Rectal smooth muscle tissue (tissue), 1 donor: ENCODE data around the gene CCT8.
A peak's percentile ranks its signal among the peaks of the same experiment; 100 is the strongest.
"Not testable (repeated sequence)": the region's sequence is repeated elsewhere in the genome, so short reads cannot be mapped to it uniquely, and the experiment has no call there.

ENCODE experiments used
- H3K27ac ChIP-seq: one replicate; pipeline ENCODE4 v1.7.0; 2013; ENCODE audit warnings: low read depth, low read length, inconsistent platforms
- H3K27me3 ChIP-seq: one replicate; pipeline ENCODE4 v1.7.0; 2013; ENCODE audit warnings: low read length; ENCODE audit not compliant: control insufficient read depth, insufficient read depth
- H3K36me3 ChIP-seq: one replicate; pipeline ENCODE4 v1.7.0; 2013; ENCODE audit warnings: low read length; ENCODE audit not compliant: control insufficient read depth, insufficient read depth
- H3K4me1 ChIP-seq: one replicate; pipeline ENCODE4 v1.7.0; 2013; ENCODE audit warnings: low read length; ENCODE audit not compliant: control insufficient read depth, insufficient read depth
- H3K4me3 ChIP-seq: one replicate; pipeline ENCODE4 v1.7.0; 2013; ENCODE audit warnings: low read length
- H3K9ac ChIP-seq: one replicate; pipeline ENCODE4 v1.7.0; 2013; ENCODE audit warnings: low read length

Gene CCT8

GRCh38 chr21:29092102-29092959 lies 18.9 kb upstream of the CCT8 start:
- Histone ChIP-seq H3K4me1 (no peaks in the 10 kb centered on the region), H3K27me3 (no peaks in the 10 kb centered on the region), H3K4me3 (no peak overlapping the region), H3K36me3 (no peaks in the 10 kb centered on the region), H3K9ac (no peak overlapping the region), H3K27ac (no peak overlapping the region)

DNA sequence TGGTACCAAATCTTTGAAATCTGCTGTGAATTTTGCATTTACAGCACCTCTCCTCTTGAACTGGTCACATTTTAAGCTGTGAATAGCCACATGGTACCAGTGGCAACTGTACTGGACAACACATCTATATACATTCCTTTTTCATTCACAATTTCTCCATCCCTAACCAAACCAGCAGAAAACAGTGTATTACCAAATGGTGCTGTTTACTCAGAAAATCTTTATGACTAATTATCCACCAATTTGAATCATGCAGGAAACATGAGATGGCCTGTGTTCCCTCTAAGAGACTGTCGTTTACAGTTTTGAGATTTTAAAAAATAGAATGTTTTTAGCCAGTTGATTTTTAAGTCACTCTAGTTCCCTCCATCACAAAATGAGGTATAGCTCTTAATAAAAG lies 17.6 kb upstream of the CCT8 start:
- Histone ChIP-seq H3K27ac (no peak overlapping the region), H3K27me3 (no peaks in the 10 kb centered on the region), H3K9ac (no peak overlapping the region), H3K4me1 (no peaks in the 10 kb centered on the region), H3K4me3 (no peak overlapping the region), H3K36me3 (no peaks in the 10 kb centered on the region)

DNA sequence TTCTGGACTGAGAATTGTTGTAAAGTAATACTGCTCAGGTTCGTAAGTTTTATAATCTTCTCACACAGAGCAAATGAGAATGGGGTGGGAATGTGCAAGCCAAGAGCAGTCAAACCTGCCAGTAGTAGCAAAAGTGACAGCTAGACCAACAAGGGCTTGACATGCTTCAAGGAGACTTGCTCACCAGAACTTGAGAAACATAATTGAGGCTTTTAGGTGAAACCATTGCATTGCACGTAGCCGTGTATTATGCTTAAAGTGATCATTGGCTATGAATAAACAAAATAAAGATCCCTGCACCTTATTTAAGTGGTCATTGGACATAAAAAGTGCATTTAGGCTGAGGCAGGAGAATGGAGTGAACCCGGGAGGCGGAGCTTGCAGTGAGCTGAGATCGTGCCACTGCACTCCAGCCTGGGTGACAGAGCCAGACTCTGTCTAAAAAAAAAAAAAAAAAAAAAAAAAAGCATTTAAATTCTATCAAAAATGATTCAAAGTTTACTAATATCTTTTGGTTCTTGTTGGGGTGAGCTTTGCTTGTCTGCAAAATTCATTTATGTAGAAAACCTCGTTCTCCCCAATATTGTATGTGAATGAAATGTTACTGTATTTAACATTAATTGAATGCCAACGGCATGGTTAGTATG lies 11.8 kb upstream of the CCT8 start:
- Histone ChIP-seq H3K4me1 (no peaks in the 10 kb centered on the region), H3K27ac (no peak overlapping the region), H3K36me3 (no peaks in the 10 kb centered on the region), H3K9ac (no peak overlapping the region), H3K27me3 (no peaks in the 10 kb centered on the region), H3K4me3 (no peak overlapping the region)

GRCh38 chr21:29084372-29084771 lies 10.9 kb upstream of the CCT8 start:
- H3K36me3 ChIP-seq: no peaks in the 10 kb centered on the region
- H3K9ac ChIP-seq: no peak overlapping the region
- no peak overlapping the region for H3K4me3 ChIP-seq
- no peak overlapping the region for H3K27ac ChIP-seq
- no peaks in the 10 kb centered on the region for H3K4me1 ChIP-seq
- H3K27me3 ChIP-seq: no peaks in the 10 kb centered on the region

DNA sequence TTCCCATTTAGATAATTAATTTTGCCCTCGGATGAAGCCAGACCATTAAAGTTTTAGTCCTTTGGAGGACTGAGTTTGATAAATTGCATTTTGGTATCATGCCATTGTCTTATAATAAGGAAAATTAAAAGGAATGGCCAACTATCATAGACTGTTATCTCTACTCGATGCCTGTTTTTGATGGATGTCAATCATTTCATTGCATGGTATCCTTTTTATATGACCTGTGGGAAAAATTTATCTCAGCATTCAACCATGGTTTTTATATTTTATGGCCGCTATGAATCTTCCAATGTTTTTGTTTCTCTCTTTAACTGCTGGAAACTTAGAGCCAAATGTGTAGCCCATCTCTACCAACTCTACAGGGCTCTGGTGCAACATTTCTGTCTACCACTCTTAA lies 9.9 kb upstream of the CCT8 start:
- H3K36me3 ChIP-seq: no peaks in the 10 kb centered on the region
- no peaks in the 10 kb centered on the region for H3K4me1 ChIP-seq
- no peak overlapping the region for H3K4me3 ChIP-seq
- no peak overlapping the region for H3K9ac ChIP-seq
- H3K27me3 ChIP-seq: no peaks in the 10 kb centered on the region
- no peak overlapping the region for H3K27ac ChIP-seq

DNA sequence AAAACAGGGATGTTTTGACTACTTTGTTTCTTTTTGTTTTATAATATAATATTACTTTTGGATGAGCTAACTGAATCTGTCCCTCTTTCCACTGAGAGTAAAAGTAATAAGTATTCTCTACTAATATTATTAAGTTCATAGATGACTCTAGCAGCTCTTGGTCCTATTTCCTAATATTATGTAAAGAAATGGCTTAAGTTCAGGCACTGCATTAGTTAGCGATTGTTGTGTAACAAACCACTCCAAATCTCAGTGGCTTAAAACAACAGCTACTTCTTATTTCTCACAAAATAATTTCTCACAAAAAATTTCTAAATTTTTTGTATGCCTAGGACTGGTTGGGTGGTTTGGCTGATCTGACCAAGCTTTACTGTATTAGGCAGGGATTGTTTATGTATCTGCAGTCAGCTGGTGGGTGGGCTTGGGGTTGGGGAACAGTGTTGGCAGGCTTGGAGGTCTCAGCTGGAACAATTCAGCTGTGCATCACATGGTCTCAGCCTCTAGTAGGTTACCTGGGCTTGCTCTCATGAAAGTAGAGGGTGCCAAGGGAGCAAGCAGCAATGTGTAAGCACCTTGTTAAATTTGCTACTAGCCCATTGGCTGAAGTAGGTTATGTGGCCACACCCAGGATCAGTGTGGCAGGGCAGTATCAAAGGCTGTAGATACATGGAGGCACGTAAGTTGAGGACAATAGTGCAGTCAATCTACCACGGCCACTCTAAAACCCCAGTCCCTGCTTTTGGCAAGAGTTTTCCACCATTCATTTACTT lies 8.8 kb upstream of the CCT8 start:
- Histone ChIP-seq H3K36me3 (no peaks in the 10 kb centered on the region), H3K4me1 (peaks cover 2% of the 10 kb centered on the region), H3K9ac (no peak overlapping the region), H3K27ac (no peak overlapping the region), H3K4me3 (no peak overlapping the region), H3K27me3 (no peaks in the 10 kb centered on the region)

- no peak overlapping the region for H3K4me3 ChIP-seq
- no peak overlapping the region for H3K27ac ChIP-seq
- H3K9ac ChIP-seq: no peak overlapping the region
- H3K27me3 ChIP-seq: no peaks in the 10 kb centered on the region
- H3K36me3 ChIP-seq: no peaks in the 10 kb centered on the region
- peaks cover 2% of the 10 kb centered on the region for H3K4me1 ChIP-seq
These were observed 7.0 kb upstream of the CCT8 start for GRCh38 chr21:29080454-29080941.

- H3K9ac ChIP-seq: no peak overlapping the region
- H3K4me3 ChIP-seq: no peak overlapping the region
- H3K27me3 ChIP-seq: no peaks in the 10 kb centered on the region
- no peaks in the 10 kb centered on the region for H3K36me3 ChIP-seq
- H3K4me1 ChIP-seq: peaks cover 2% of the 10 kb centered on the region
- no peak overlapping the region for H3K27ac ChIP-seq
These were observed 5.7 kb upstream of the CCT8 start for GRCh38 chr21:29078869-29079767.

DNA sequence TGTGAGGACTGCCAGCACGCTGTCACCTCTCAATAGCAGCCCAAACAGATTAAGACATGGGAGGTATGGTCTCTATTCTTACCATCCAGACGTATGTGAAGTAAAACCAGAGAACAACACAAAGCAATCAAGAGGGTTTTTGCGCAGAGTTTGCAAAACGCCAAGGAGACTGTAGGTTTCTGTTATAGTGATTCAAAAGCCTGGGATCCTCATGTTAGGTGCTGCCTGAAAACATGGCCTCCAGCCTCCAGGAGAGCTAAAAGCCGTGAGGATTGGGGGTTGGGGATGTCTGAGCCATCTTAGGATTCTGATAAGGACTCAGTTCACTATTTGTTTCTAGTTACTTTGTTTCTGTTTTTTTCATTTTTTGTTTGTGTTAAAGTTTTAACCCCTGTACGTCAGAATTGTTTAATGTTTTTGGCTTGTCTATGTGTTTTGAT lies 4.2 kb upstream of the CCT8 start:
- peak overlapping the region; percentile 55 for H3K4me3 ChIP-seq
- no peak overlapping the region for H3K9ac ChIP-seq
- H3K27ac ChIP-seq: peak overlapping the region; percentile 85
- peaks cover 2% of the 10 kb centered on the region for H3K4me1 ChIP-seq
- no peaks in the 10 kb centered on the region for H3K36me3 ChIP-seq
- no peaks in the 10 kb centered on the region for H3K27me3 ChIP-seq

- Histone ChIP-seq H3K4me3 (peak overlapping the region; percentile 55), H3K27ac (peak overlapping the region; percentile 85)
- not testable (repeated sequence) for H3K9ac ChIP-seq, H3K4me1 ChIP-seq, H3K27me3 ChIP-seq, H3K36me3 ChIP-seq
These were observed 3.5 kb upstream of the CCT8 start for GRCh38 chr21:29076731-29077640.
